GM12878 (cell line): ENCODE results near the gene OR2B2. TPM values are rescaled to one million over a fixed set of nuclear protein-coding genes. Genes with fewer than 3 reads are reported as not detected.

Experiments used
- BMI1 ChIP-seq: fragments of 450-650 bp; IDR thresholded peaks from 2 replicates; pipeline ENCODE4 v1.6.1; 2016; ENCODE audit warnings: mild to moderate bottlenecking, moderate library complexity, borderline replicate concordance
- CBFB ChIP-seq: IDR thresholded peaks from 2 replicates; pipeline ENCODE4 v1.6.1; 2016; ENCODE audit warnings: antibody characterized with exemption, low read depth
- FOXM1 ChIP-seq: IDR thresholded peaks from 2 replicates; pipeline ENCODE4 v1.6.1; 2012; ENCODE audit warnings: low read depth, mild to moderate bottlenecking, inconsistent platforms, low read length, moderate library complexity
- HDAC6 ChIP-seq: fragments of 200-600 bp; sonication (generic); IDR thresholded peaks from one replicate; pipeline ENCODE4 v1.8.0; 2017; ENCODE audit warnings: antibody characterized with exemption; ENCODE audit not compliant: unreplicated experiment
- IRF4 ChIP-seq: IDR thresholded peaks from 2 replicates; pipeline ENCODE4 v1.6.1; 2011; ENCODE audit warnings: low read depth, low read length
- JUNB ChIP-seq: IDR thresholded peaks from 2 replicates; pipeline ENCODE4 v1.6.1; 2016; ENCODE audit warnings: antibody characterized with exemption, mild to moderate bottlenecking
- LARP7 ChIP-seq: fragments of 450-650 bp; IDR thresholded peaks from 2 replicates; pipeline ENCODE4 v1.6.1; 2017; ENCODE audit warnings: mild to moderate bottlenecking
- MEF2B ChIP-seq: fragments of 450-650 bp; IDR thresholded peaks from 2 replicates; pipeline ENCODE4 v1.6.1; 2018; ENCODE audit warnings: mild to moderate bottlenecking, moderate library complexity; ENCODE audit not compliant: partially characterized antibody, poor library complexity, severe bottlenecking
- MLLT1 ChIP-seq: fragments of 450-650 bp; IDR thresholded peaks from 2 replicates; pipeline ENCODE4 v1.6.1; 2016; ENCODE audit warnings: mild to moderate bottlenecking
- MTA3 ChIP-seq: IDR thresholded peaks from 2 replicates; pipeline ENCODE4 v1.6.1; 2012; ENCODE audit warnings: low read length, inconsistent platforms, borderline replicate concordance
- MYB ChIP-seq: fragments of 150-350 bp; IDR thresholded peaks from 2 replicates; pipeline ENCODE4 v1.6.1; 2014; ENCODE audit warnings: mild to moderate bottlenecking, low read depth, low read length, borderline replicate concordance
- NBN ChIP-seq: fragments of 450-650 bp; IDR thresholded peaks from 2 replicates; pipeline ENCODE4 v1.6.1; 2016
- NFYB ChIP-seq: IDR thresholded peaks from 2 replicates; pipeline ENCODE4 v1.6.1; 2011; ENCODE audit warnings: low read depth, mild to moderate bottlenecking, low read length, improper control_type of control experiment, moderate library complexity; ENCODE audit not compliant: insufficient read depth
- PML ChIP-seq: IDR thresholded peaks from 2 replicates; pipeline ENCODE4 v1.6.1; 2012; ENCODE audit warnings: low read length, inconsistent platforms
- POLR2A ChIP-seq: IDR thresholded peaks from 2 replicates; pipeline ENCODE4 v1.6.1; 2011; ENCODE audit warnings: low read depth, mild to moderate bottlenecking, low read length
- POLR2AphosphoS2 ChIP-seq: IDR thresholded peaks from 2 replicates; pipeline ENCODE4 v1.6.1; 2011; ENCODE audit warnings: low read depth, mild to moderate bottlenecking, low read length, improper control_type of control experiment, moderate library complexity
- POLR2AphosphoS5 ChIP-seq: IDR thresholded peaks from 2 replicates; pipeline ENCODE4 v1.6.1; 2011; ENCODE audit warnings: mild to moderate bottlenecking, low read length, inconsistent platforms
- RUNX3 ChIP-seq: IDR thresholded peaks from 2 replicates; pipeline ENCODE4 v1.6.1; 2012; ENCODE audit warnings: low read length, inconsistent platforms
- SMAD1 ChIP-seq: fragments of 450-650 bp; IDR thresholded peaks from 2 replicates; pipeline ENCODE4 v1.6.1; 2018; ENCODE audit warnings: mild to moderate bottlenecking, low read depth; ENCODE audit not compliant: partially characterized antibody
- SMAD5 ChIP-seq: IDR thresholded peaks from 2 replicates; pipeline ENCODE4 v1.6.1; 2016; ENCODE audit warnings: antibody characterized with exemption, low read depth
- SRF ChIP-seq, 2 experiments: IDR thresholded peaks; 2 replicates each; pipeline ENCODE4 v1.6.1; 2011; ENCODE audit warnings: low read depth in 2 of 2, low read length in 2 of 2, mild to moderate bottlenecking in 1 of 2, moderate library complexity in 1 of 2
- STAT1 ChIP-seq: fragments of 450-650 bp; conservative IDR thresholded peaks from 2 replicates; pipeline ENCODE4 v1.6.1; 2014; ENCODE audit warnings: antibody characterized with exemption, mild to moderate bottlenecking
- TAF1 ChIP-seq: IDR thresholded peaks from 2 replicates; pipeline ENCODE4 v1.6.1; 2011; ENCODE audit warnings: mild to moderate bottlenecking, low read depth, low read length, borderline replicate concordance
- TARDBP ChIP-seq: IDR thresholded peaks from 2 replicates; pipeline ENCODE4 v1.6.1; 2016; ENCODE audit warnings: borderline replicate concordance
- TCF3 ChIP-seq: IDR thresholded peaks from 2 replicates; pipeline ENCODE4 v1.6.1; 2012; ENCODE audit warnings: low read depth, mild to moderate bottlenecking, low read length, borderline replicate concordance; ENCODE audit not compliant: insufficient read depth
- TCF7 ChIP-seq: IDR thresholded peaks from 2 replicates; pipeline ENCODE4 v1.6.1; 2014; ENCODE audit warnings: antibody characterized with exemption, borderline replicate concordance
- YY1 ChIP-seq: IDR thresholded peaks from 2 replicates; pipeline ENCODE4 v1.6.1; 2011; ENCODE audit warnings: low read depth, mild to moderate bottlenecking, low read length
- ZNF24 ChIP-seq: fragments of 450-650 bp; IDR thresholded peaks from 2 replicates; pipeline ENCODE4 v1.6.1; 2017; ENCODE audit warnings: antibody characterized with exemption, mild to moderate bottlenecking
- ZNF687 ChIP-seq: fragments of 450-650 bp; IDR thresholded peaks from 2 replicates; pipeline ENCODE4 v1.6.1; 2017; ENCODE audit warnings: mild to moderate bottlenecking, moderate library complexity
- polyA plus RNA-seq, 11 experiments: library from polyadenylated mRNA; depleted of rRNA in 4 of 11; unstranded in 6 of 11; stranded (reverse) in 5 of 11; fragments of >200 nt; fragmentation: Nextera tagmentation in 4 of 11; fragmentation: Illumina TruSeq in 1 of 11; extraction: Ambion mirVana in 4 of 11; extraction: Trizol in 1 of 11; gene quantifications; 1 replicate in 1 of 11; 2 replicates in 10 of 11; pipeline versions ENCODE4 v1.2.1 to v1.2.3, GENCODE V29; 2011 to 2016; ENCODE audit warnings: inconsistent platforms in 2 of 11, missing spikeins in 2 of 11, low read depth in 1 of 11
- total RNA-seq, 4 experiments: library from RNA; depleted of rRNA in 3 of 4; stranded (reverse); fragments of >200 nt in 3 of 4; fragmentation: Illumina TruSeq in 1 of 4; extraction: Trizol in 1 of 4; gene quantifications; 2 replicates each; pipeline versions ENCODE4 v1.2.1 to v1.2.3, GENCODE V29; 2013 to 2021

OR2B2 gene
- total and polyA plus RNA-seq, 10 of the 15 experiments (the other 5 are each of a cell fraction or from before 2014, with no cell fraction given): not detected

- peak; percentile 95; the same call in 1 of the 2 replicates for TF ChIP-seq TCF3
- TF ChIP-seq MLLT1: peak; percentile 91
- peak; percentile 51 for TF ChIP-seq POLR2AphosphoS2
- peak; percentile 99 for TF ChIP-seq SMAD5
- TF ChIP-seq RUNX3: peak; percentile 47; the same call in 1 of the 2 replicates
- no peak for TF ChIP-seq NBN
- TF ChIP-seq JUNB: no peak
- peak; percentile 93 for TF ChIP-seq POLR2A
- peak; percentile 83 for TF ChIP-seq MTA3
- TF ChIP-seq BMI1: no peak
- peak; percentile 62; the same call in 1 of the 2 replicates for TF ChIP-seq FOXM1
- peak; percentile 37; the same call in 1 of the 2 replicates for TF ChIP-seq TAF1
- TF ChIP-seq IRF4: no peak
- TF ChIP-seq MEF2B: no peak
- TF ChIP-seq ZNF24: no peak
- TF ChIP-seq PML: peak; percentile 98
- TF ChIP-seq MYB: no peak
- TF ChIP-seq TCF7: peak; percentile 62
- no peak for TF ChIP-seq STAT1
- TF ChIP-seq LARP7: 0 out of 2 replicates have a peak, but pooled peaks have one; percentile 9
- peak; percentile 87; the same call in 1 of the 2 replicates for TF ChIP-seq NFYB
- peak; percentile 45 for TF ChIP-seq ZNF687
- TF ChIP-seq SMAD1: peak; percentile 96
- TF ChIP-seq SRF (IDR thresholded peaks at IDR 0.05; ENCODE audit: low read depth in 2 of 2, low read length in 2 of 2): 0 out of 4 replicates have a peak, but pooled peaks of 1 of the 2 experiments have one; percentile 12
- TF ChIP-seq TARDBP: no peak; the same call in none of the 2 replicates
- TF ChIP-seq CBFB: peak; percentile 83
- peak; percentile 98 for TF ChIP-seq POLR2AphosphoS5
- TF ChIP-seq HDAC6: peak; percentile 78
- TF ChIP-seq YY1: peak; percentile 80
- TF ChIP-seq, all 136 proteins: peak for 39
Measured at GRCh38 chr6:27867051-27867944, 44.9 kb downstream of the OR2B2 start (continued).
